HK-2 (cell line): ENCODE measurements around the gene COBL.

ENCODE experiments used
- DNase-seq: peaks from one replicate; pipeline ENCODE4 v3.0.0-alpha.2; 2018; ENCODE audit not compliant: unreplicated experiment

The COBL gene

GRCh38 chr7:51251290-51251689 lies 65.3 kb downstream of the COBL start:
- DNase-seq = no peak

GRCh38 chr7:51250512-51250911 lies 66.1 kb downstream of the COBL start:
- no peak for DNase-seq

- DNase-seq = no peak
Measured at GRCh38 chr7:51249991-51250390, 66.6 kb downstream of the COBL start.

GRCh38 chr7:51249187-51249945 lies 67.2 kb downstream of the COBL start:
- DNase-seq = no peak

GRCh38 chr7:51246258-51247245 lies 70.1 kb downstream of the COBL start:
- no peak for DNase-seq

- DNase-seq = no peak
Measured at GRCh38 chr7:51244885-51245284, 71.7 kb downstream of the COBL start.

GRCh38 chr7:51244053-51244452 lies 72.6 kb downstream of the COBL start:
- no peak for DNase-seq

- DNase-seq = no peak
Measured at GRCh38 chr7:51243631-51244030, 73.0 kb downstream of the COBL start.

GRCh38 chr7:51242881-51243518 lies 73.6 kb downstream of the COBL start:
- DNase-seq = no peak

GRCh38 chr7:51242007-51242691 lies 74.5 kb downstream of the COBL start:
- no peak for DNase-seq

- DNase-seq = no peak
Measured at GRCh38 chr7:51240868-51241267, 75.7 kb downstream of the COBL start.

- DNase-seq = no peak
Measured at GRCh38 chr7:51239691-51240090, 76.9 kb downstream of the COBL start.

GRCh38 chr7:51238981-51239495 lies 77.6 kb downstream of the COBL start:
- DNase-seq = no peak

GRCh38 chr7:51237446-51238133 lies 79.0 kb downstream of the COBL start:
- no peak for DNase-seq

GRCh38 chr7:51236470-51237132 lies 80.0 kb downstream of the COBL start:
- DNase-seq = no peak

GRCh38 chr7:51235593-51236313 lies 80.9 kb downstream of the COBL start:
- DNase-seq = no peak

GRCh38 chr7:51234609-51235308 lies 81.8 kb downstream of the COBL start:
- no peak for DNase-seq

- no peak for DNase-seq
Measured at GRCh38 chr7:51234139-51234538, 82.5 kb downstream of the COBL start.

GRCh38 chr7:51233374-51233773 lies 83.2 kb downstream of the COBL start:
- DNase-seq = no peak
